Fibroblast of skin of scalp (primary cell): ENCODE measurements around the gene IRAK4.
A peak's percentile ranks its signal among the peaks of the same experiment; 100 is the strongest.

ENCODE experiments used
- DNase-seq: peaks from one replicate; pipeline ENCODE4 v3.0.0-alpha.2; 2013

IRAK4 gene

DNA sequence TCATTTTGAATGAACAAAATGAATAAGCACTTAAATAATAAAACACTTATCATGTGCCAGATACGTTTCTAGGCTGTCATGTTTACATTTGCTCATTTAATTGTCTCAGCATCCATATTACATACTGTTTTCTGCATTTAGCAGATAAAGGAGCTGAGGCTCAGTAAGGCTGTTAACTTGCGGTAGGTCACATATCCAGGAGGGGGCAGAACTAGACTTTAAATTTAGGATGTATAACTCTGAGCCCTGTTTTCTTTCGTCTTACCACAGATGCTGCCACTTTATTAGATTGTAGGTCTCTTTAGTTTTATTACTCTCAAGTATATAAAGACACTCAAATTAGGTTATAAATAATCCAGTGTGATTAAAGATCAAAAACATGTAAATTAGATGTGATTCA is 17.7 kb downstream of the IRAK4 start:
- DNase-seq, result peak; percentile 24

DNA sequence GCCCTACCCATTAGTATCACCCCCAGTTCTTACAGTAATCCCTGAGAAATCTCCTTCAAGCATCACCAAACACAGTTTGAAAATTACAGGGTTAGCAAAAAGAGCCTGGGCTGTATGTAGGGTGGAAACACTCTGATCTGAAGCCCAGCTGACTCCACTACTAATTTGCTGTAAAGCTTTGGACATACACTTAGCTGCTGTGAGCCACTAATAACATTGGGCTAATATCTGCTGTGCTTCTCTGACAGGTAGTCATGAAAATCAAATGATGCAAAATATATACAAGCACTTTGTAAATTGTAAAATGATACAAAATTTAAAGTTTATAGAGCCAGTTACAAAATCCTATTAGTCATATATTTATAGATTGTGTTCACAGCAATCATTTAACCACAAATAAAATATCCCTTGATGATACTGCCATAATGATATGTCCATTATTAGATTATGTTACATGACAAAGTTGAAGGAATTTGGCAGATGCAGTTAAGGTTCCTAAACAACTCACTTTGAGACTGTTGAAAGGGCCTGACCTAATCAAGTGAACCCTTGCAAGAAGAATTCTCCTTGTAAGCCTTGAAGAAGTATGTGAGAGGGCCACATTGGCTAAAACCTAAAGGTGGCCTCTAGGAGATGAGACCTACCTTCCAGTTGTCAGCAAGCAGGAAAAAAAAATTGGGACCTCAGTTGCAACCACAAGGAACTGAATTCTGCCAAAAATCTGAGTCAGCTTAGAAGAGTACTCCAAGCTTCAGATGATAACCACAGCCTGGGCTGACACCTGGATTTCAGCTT is 28.3 kb downstream of the IRAK4 start:
- no peak for DNase-seq

DNA sequence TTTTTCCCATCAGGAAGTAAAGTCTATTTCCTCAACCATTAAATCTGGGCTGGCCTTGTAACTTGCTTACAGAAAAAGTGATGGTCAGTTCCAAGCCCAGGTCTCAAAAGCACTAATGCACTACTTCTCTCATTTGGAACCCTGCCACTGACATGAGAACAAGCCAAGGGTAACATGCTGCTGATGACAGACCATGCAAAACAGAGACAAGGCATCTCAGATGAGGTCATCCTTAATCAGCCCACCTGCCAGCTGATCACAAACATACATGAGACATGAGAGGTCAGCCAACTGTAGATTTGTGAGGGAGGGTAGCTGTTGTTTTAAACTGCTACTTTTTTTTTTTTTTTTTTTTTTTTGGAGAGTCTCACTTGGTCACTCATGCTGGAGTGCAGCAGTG is 31.2 kb downstream of the IRAK4 start:
- DNase-seq, result peak; percentile 57

DNA sequence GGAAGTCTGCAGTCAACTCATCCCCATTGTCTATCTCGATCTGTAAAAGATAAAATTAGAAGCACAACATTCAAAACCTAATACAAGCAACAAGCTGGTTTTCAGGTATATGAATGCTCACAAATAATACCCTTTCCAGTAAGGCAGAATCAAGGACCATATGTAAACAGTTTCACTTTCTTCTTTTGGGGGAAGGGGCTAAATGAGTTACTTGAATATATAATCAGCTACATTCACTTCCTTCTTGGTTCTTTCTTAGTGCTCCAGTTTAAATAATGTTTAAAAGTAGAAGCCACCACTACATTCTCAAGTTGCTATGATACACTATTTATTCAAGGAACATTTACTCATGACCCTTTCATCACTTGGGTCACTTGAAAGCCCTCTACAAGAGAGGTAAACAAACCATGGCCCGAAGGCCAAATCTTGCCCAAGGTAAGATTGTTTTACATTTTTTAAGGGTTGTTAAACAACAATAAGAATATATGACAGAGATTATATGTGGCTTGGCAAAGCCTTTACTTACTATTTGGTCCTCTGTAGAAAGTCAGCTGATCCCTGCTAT is 37.0 kb downstream of the IRAK4 start:
- no peak for DNase-seq

DNA sequence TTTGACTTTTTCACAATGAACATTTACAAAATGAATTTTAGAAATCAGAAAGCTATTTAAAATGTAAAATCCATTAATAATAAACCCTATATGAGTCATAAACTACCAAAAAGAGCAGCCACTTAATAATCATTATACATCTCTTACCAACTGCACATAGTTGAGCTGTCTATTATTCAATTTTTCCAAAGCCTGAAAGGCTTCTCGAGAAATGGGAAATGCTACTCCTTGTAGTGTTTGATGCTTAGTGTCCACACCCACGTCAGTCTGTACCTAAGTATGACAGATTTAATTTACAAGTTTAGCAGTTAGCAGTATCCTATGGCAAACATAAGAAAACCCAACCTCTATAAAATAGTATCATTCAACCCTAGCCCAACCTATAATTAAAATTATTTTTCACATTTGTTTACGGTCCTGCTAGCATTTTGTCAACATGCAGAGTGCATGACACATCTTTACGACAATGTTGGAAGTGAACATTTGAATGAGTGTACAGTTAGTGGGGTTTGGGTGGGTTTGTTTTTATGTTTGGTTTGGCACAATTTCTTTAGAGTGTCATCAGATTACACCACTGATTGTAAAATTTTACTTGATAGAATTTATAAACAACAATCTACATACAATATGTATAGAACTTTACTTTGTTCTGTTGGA is 38.9 kb downstream of the IRAK4 start:
- DNase-seq, result no peak

DNA sequence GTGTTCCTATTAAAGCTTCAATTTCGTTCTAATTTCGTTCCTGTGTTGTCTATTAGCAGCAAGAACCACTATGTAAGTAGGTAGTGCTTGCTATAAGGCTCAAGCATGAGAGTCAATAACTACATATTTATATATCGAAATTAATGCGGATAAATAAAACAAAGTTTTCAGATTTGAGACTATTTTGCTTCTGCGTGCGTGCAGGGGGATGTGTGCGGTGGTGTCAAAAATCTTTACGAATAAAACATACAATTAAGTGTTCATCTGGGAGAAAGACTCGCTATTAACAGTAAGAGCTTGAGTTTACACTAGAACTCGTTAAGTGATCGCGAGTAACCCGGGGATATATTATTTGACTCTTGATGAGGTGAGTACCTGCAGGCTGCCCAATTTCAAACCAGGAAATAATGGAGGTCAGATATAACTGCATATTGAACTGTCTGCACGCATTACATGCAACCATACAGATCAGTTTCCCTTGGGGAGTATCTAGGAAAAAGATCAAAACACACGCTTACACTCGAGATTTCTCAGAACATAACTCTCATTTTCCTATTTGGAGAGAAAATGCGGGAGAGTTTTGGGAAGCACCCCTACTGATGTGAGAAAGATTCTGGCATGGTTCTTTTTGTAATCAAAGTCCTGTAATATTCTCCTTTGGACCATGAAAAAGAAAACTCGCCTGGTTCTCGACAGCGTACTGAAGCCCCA is 46.6 kb downstream of the IRAK4 start:
- peak; percentile 3 for DNase-seq

DNA sequence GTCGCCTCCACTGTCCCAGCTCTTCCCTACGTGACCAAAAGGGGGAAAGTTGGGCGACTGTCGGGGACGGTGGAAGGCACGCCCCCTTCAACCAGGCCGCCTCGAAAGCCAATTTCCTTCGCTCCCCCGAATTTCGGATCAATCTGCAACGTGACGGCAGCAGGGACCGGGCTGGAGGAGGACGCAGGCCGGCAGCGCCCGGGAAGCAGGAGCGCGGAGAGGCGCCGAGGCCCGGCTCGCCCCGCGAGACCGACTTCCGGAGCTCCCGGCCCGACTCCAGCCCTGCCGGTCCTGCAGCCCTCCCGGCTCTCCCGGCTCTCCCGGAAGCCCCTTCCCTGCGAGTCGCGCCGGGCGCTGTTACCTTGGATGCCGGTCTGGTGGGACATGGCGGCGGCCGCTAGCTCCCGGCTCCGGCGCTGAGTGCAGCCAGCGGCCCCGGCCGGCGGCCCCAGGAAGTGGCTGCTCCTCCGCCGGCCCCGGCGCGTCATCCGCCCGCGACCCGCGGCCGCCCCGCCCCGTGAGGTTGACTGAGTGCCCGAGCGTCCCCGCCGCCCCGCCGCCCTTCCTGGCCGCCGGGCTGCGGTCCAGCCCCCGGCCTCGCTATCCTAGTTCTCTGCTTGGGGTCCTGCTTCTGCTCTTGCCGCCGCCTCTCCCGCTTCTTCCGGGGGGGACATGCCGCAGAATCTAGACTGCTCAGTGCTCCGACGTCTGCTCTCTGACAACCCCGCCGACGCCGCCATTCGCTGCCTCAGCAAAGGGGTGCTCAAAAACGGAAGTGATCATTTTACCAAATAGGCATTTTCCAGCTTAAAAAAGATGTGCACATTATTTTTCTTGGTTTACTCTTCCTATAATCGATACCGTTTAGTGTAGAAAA is 47.3 kb downstream of the IRAK4 start, which contains the start of gene TWF1:
TSS of gene TWF1 (minus strand) at position 458 of the 877 bp plus-strand sequence. CDS start at position 386, 72 bp downstream.
- peak; percentile 87 for DNase-seq

DNA sequence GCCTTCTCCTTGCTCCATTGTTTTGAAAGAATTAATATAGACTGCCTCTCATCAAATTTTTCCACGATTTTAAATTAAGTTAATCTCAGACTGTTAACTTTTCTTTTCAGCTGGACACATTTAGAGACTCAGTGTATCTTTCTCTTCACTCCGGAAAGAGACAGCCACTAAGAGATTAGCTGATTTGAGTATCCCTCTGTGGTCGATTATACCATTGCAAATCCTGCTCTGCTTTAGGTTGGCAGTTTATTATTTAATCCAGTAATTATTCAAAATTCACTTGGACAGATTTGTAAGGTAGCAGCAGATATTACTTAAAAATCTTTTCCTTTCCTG is 48.0 kb downstream of the IRAK4 start:
- no peak for DNase-seq

DNA sequence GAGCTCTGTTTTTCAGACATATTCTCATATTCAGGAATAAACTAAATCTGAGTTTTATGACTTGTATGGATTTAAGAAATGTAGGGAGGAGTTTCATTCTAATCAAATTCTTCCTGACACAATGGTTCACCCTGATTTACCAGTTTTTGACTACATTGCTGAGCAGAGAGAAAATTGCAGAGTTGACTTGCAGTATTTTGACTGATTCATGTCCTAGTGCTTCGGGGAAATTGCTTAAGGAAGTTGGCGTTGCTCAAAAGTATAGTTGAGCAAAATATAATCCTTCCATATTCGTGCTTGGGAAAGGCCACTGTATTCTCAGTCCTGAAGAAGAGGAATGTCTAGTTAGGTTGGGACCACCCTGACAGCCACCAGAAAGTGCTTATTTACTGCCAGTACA is 48.6 kb downstream of the IRAK4 start:
- no peak for DNase-seq

DNA sequence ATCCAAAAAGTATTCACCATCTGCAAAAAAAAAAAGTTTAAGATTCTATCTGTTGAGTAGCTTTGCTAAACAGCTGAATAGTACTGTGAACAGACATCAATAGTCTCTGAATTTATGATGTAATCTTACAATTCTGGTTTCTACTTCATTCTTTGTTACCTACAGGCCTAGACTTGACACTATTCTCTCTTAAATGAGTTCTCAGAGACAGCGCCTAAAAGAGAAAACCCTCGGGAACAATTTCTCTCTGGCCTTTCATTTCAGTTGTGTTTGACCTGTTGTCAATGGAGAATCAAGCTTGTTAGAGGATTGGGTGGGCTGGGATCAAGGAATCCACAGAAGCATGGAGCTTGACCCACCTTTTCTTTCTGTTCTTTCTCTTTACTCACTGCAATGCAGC is 53.3 kb downstream of the IRAK4 start:
- DNase-seq, result no peak

DNA sequence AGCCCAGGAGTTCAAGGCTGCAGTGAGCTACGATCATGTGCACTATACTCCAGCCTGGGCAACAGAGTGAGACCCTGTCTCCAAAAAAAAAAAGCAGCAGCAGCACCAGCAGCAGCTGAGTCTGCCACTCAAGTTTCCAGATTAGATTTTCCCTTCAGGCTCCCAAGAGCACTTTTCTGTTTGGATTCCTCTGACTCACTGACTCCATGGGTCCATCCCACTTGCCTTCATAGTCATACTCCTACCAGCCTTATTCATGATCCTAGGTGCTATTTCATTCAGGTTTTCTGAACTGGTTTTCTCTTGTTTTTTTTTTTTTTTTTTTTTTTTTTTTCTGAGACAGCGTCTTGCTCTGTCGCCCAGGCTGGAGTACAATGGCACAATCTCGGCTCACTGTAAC is 54.2 kb downstream of the IRAK4 start:
- DNase-seq, result no peak

DNA sequence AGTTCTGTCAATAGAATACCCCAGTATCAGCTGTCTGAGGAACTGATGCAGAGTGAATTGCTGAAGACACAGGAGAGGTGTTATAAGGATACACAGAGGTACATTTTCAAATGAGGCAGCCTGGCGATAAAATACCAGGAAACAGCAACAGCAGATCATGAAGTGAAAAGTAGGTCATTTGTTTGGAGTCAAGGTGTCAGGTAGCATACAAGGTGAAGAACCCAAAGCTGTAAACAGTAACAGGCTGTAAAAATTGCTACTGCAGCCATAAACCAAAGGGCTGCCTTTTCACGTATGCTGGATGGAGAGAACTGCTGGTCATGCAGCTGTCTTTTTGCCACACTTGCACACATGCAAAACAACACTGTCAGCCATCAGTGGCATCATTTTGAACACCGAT is 56.7 kb downstream of the IRAK4 start:
- no peak for DNase-seq

DNA sequence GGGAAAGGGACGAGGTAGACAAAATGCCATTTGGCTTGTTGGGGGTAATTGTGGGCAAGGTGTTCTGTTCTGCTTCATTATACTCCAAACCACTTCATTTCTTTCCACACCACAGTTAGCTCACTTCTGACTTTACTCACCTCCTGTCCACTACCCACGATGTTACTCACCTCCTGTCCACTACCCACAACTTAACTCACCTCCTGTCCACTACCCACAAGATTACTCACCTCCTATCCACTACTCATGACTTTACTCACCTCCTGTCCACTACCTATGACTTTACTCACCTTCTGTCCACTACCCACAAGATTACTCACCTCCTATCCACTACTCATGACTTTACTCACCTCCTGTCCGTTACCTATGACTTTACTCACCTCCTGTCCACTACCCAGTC is 57.4 kb downstream of the IRAK4 start:
- DNase-seq, result no peak

DNA sequence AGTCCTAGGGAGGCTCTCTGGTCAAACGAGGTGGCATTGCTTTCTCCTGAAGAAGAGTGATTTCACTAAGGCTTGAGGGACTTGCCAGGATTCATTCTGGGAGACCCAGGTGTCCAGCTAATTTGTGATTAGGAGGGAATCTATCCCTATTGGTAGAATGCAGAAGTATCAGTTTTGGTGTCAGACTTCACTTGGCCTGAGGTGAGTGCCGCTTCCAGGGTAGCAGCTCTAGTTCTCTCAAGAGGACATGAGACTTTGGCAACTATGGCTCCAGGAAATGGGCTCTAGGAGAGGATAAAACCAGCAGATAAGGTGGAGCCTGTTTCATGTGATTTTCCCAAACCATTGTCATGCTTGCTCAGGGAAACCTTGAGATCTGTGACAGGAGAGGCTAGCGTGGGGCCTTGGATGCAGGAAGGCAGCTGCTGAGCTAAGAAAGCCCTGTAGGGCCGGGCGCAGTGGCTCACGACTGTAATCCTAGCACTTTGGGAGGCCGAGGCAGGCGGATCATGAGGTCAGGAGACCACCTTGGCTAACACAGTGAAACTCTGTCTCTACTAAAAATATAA is 65.5 kb downstream of the IRAK4 start:
- DNase-seq, result no peak

DNA sequence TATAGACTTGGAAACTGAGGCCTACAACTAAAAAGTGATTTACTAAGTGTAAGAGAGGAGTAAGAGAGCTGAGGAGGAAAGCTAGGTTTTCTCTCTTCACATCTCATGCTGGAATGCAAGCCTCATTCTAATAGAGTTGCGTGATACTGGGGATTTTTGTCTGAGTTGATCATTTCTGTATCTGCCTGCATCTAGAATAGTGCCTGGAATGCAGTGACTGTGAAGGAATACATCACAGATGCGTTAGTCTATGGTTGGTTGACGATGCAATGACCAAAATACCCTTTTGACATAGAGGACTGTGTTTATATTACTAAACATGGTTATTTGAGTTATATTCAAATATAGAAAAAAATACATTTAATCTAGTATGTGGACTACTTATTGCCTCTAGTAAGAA is 67.9 kb downstream of the IRAK4 start:
- DNase-seq, result no peak

DNA sequence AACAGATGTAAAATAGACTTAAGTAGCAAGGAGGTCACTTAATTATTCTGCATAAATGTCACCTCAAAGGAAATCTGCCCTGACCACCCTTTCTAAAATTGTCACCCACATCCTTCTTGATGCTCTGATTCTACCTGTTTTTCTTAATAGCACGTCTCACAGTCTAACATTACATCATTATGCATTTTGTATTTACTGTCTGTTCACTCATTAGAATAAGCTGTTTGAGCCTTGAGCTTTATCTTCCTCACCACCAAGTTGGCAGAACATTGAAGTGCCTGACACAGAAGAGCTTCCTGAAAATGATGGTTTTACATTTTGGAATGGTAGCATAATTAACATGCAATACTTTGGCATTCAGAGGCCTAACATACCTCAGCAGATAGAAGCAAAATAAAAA is 68.3 kb downstream of the IRAK4 start:
- DNase-seq, result no peak

DNA sequence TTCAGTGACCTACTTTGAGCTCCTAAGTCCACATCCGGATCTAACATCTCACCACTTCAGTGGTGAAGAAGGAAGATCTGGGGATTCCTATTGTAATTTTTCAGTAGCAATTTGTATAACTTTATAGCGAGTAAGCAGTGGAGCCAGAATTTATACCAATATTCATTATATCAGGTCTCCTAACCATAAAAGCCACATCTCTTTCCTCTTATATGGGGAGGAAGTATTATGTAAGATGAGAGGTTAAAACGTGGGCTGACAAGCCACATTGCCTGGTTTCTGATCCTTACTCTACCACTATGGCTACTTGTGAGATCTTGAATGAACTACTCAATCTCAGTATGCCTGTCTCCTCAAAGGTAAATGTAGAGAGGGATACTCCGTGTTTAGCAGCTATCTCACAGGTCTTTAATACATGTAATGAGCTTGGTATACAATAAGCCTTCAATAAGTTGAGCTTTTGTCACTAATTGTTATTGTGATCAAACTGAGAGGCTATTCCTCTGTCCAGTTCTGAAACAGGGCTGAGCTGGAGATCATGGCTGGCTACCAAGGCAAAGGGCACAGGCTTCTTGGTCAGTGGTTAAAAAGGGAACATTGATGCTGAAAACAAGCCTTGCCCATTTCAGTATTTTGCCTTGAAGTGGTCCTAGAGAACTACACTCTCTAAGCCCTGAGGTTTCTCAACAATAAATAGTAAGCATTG is 73.9 kb downstream of the IRAK4 start:
- no peak for DNase-seq

DNA sequence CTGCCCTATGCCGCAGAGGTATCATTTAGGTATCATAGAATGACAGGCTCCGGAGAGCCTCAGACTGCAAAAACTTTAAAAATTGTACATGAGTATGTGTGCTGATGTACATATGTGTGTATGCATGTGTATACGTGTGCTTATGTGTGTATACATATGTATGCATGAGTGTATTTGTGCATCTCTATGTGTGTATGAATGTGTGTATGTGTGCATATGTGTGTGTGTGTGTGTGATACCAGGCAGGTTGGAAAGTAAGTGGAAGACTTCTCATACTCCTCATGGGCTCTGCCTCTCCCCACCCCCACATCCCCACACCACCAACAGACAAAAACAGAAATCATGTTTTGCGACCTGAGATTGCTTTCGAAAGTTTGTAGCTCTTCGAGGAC is 76.5 kb downstream of the IRAK4 start:
- DNase-seq, result no peak

DNA sequence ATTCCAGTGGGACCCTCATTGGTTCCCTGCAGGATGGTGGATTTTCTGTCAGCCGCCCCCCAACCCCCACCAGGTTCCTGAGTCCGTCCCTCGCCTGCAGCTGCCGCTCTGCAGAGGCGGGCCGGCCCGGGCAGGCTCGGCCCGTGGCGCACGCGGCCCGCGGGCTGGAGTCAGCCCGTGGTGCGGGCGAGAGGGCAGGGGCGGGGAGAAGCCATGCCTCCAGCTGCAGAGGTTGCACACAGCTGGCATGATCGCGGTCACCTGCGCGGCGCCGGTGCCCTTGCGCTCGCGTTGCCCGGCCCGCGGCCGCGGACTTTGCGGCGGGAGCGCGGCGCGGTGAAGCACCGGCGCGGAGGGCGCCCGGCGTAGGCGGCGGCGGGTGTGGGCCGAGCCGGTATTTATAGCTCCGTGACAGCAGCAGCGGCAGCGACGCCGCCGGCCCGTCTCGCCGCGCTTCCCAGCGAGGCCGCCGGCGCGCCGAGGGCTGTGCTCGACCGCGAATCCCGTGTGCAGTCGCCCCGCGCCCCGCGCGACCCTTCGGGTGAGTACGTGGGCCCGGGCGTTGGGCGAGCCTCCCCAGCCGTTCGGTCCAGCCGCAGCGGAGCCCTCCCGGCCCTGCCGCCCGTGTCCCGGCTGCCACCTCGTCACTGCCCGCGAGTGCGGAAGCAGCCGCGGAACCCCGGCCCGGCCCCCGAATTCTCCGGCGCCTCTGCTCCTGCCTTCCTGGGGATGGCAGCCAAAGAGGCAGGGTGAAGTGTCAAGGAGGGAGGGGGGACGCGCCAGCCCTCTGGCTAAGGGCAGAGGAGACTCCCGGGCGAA is 77.1 kb downstream of the IRAK4 start, which contains the start of gene TMEM117:
TSS of gene TMEM117 (plus strand) at position 426 of the 819 bp plus-strand sequence.
- DNase-seq, result peak; percentile 63

DNA sequence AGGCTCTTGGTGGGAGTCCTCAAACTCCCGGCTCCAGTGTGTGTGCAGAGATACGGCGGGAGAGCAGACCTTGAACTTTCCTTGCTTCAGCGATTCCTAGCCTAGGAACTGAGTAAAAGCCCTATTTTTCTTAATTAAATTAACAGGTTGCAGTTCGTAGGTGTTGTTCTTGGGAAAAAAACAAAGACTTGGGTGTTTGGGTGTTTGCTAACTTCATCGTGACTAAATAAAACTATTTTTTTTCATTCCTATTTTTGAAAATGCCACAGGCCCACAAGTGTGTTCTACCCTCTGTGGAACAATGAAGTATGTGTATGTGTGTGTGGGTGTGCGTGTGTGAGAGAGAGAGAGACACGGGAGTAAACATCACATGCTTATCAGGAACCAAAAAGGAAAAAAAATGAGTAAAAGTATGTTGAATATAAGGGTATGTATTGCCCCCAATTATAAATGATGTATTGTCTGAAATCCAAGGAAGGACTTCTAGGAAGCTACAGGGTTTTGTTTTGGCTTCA is 77.8 kb downstream of the IRAK4 start:
- peak; percentile 26 for DNase-seq
